CD14-positive monocyte (primary cell): ENCODE measurements around the gene ZNF557. TPM values are rescaled to one million over a fixed set of nuclear protein-coding genes. Genes with fewer than 3 reads are reported as not detected.

Source experiments
- DNase-seq, 3 donors: peaks; one replicate each; pipeline ENCODE4 v3.0.0-alpha.2; 2011 to 2022
- H2AFZ ChIP-seq: 2 replicates; pipeline ENCODE4 v1.6.0; 2012; ENCODE audit warnings: mild to moderate bottlenecking, low read depth, low read length, inconsistent platforms; ENCODE audit not compliant: insufficient read depth, poor library complexity, severe bottlenecking
- H3K27ac ChIP-seq, 2 donors: 1 replicate in 1 of 2; 2 replicates in 1 of 2; pipeline ENCODE4 v1.5.1; 2012 to 2013; ENCODE audit warnings: low read length in 2 of 2, control low read depth in 1 of 2, inconsistent platforms in 1 of 2, low read depth in 1 of 2, mild to moderate bottlenecking in 1 of 2
- H3K27me3 ChIP-seq, 2 donors: one replicate each; pipeline versions ENCODE4 v1.6.0 to v1.6.1; 2011 to 2013; ENCODE audit warnings: low read length in 2 of 2; ENCODE audit not compliant: control insufficient read depth in 2 of 2, insufficient read depth in 2 of 2
- H3K36me3 ChIP-seq, 2 donors: replicated peaks in 1 of 2; 1 replicate in 1 of 2; 2 replicates in 1 of 2; pipeline versions ENCODE4 v1.5.1 to v1.6.1; 2012 to 2013; ENCODE audit warnings: low read length in 2 of 2, control low read depth in 1 of 2, inconsistent platforms in 1 of 2, mild to moderate bottlenecking in 1 of 2; ENCODE audit not compliant: insufficient read depth in 2 of 2, control insufficient read depth in 1 of 2
- H3K4me1 ChIP-seq, 2 donors: 1 replicate in 1 of 2; 2 replicates in 1 of 2; pipeline versions ENCODE4 v1.5.1 to v1.6.1; 2012 to 2013; ENCODE audit warnings: low read length in 2 of 2, control low read depth in 1 of 2, inconsistent platforms in 1 of 2, mild to moderate bottlenecking in 1 of 2, moderate library complexity in 1 of 2; ENCODE audit not compliant: insufficient read depth in 2 of 2, control insufficient read depth in 1 of 2
- H3K4me2 ChIP-seq: replicated peaks from 2 replicates; pipeline ENCODE3; 2012; ENCODE audit warnings: low read length, moderate library complexity, mild to moderate bottlenecking; ENCODE audit not compliant: poor library complexity, severe bottlenecking; ENCODE audit errors: extremely low read depth
- H3K4me3 ChIP-seq, 3 experiments: fragments of 200-600 bp in 1 of 3; sonication (generic) in 1 of 3; replicated peaks in 1 of 3; 1 replicate in 2 of 3; 2 replicates in 1 of 3; pipeline ENCODE4 v1.5.1; 2011 to 2013; ENCODE audit warnings: low read length in 3 of 3, mild to moderate bottlenecking in 3 of 3, control low read depth in 2 of 3, low read depth in 2 of 3, inconsistent platforms in 1 of 3, moderate library complexity in 1 of 3
- H3K79me2 ChIP-seq: 2 replicates; pipeline ENCODE4 v1.6.0; 2012; ENCODE audit warnings: mild to moderate bottlenecking, control low read depth, inconsistent platforms, low read length, moderate library complexity; ENCODE audit not compliant: insufficient read depth
- H3K9ac ChIP-seq: 2 replicates; pipeline ENCODE4 v1.6.0; 2017; ENCODE audit warnings: low read length, mild to moderate bottlenecking; ENCODE audit not compliant: insufficient read depth, poor library complexity, severe bottlenecking
- H3K9me3 ChIP-seq, 2 donors: replicated peaks in 1 of 2; 1 replicate in 1 of 2; 2 replicates in 1 of 2; pipeline versions ENCODE4 v1.5.1 to v1.6.1; 2012 to 2013; ENCODE audit warnings: low read length in 2 of 2, control low read depth in 1 of 2; ENCODE audit not compliant: control insufficient read depth in 1 of 2, insufficient read depth in 1 of 2
- H4K20me1 ChIP-seq: 2 replicates; pipeline ENCODE4 v1.6.0; 2012; ENCODE audit warnings: mild to moderate bottlenecking, low read length, control low read depth, moderate library complexity; ENCODE audit not compliant: insufficient read depth
- H3K27ac Mint-ChIP-seq, 7 donors: one replicate each; pipeline ENCODE4 v1.8.0; 2020; ENCODE audit warnings: mild to moderate bottlenecking in 7 of 7, mixed read lengths in 7 of 7, moderate library complexity in 6 of 7, inconsistent platforms in 2 of 7
- H3K27me3 Mint-ChIP-seq, 3 donors: one replicate each; pipeline ENCODE4 v1.8.0; 2021 to 2022; ENCODE audit warnings: low read depth in 3 of 3, mild to moderate bottlenecking in 3 of 3, mixed read lengths in 3 of 3, moderate library complexity in 3 of 3, inconsistent platforms in 1 of 3
- H3K36me3 Mint-ChIP-seq, 2 donors: one replicate each; pipeline ENCODE4 v1.8.0; 2020; ENCODE audit warnings: mixed read lengths in 2 of 2, inconsistent platforms in 1 of 2, mild to moderate bottlenecking in 1 of 2
- H3K4me1 Mint-ChIP-seq: one replicate; pipeline ENCODE4 v1.8.0; 2020; ENCODE audit warnings: mild to moderate bottlenecking, mixed read lengths
- H3K4me3 Mint-ChIP-seq, 2 donors: one replicate each; pipeline ENCODE4 v1.8.0; 2020; ENCODE audit warnings: mild to moderate bottlenecking in 2 of 2, mixed read lengths in 2 of 2, moderate library complexity in 1 of 2
- H3K9me3 Mint-ChIP-seq, 7 donors: one replicate each; pipeline ENCODE4 v1.8.0; 2020 to 2022; ENCODE audit warnings: mixed read lengths in 7 of 7, mild to moderate bottlenecking in 6 of 7, moderate library complexity in 6 of 7, inconsistent platforms in 2 of 7
- CTCF ChIP-seq: fragments of 200-600 bp; IDR thresholded peaks from one replicate; pipeline ENCODE4 v1.8.0; 2022; ENCODE audit warnings: antibody characterized with exemption, mild to moderate bottlenecking
- WGBS: methylation state at CpG from one replicate; pipeline ENCODE4 v1.1.5; 2013; ENCODE audit warnings: missing lambda C conversion rate; ENCODE audit not compliant: insufficient coverage; 5-methylcytosine and 5-hydroxymethylcytosine counted together
- intact Hi-C, 2 donors: fragments of 100-400 bp; cut with micrococcal nuclease; formaldehyde crosslinking; loops; one replicate each; pipeline versions ENCODE4 v1.15.0 to v1.15.1; 2023
- polyA plus RNA-seq, 3 donors: library from polyadenylated mRNA; depleted of rRNA in 1 of 3; unstranded in 2 of 3; stranded (reverse) in 1 of 3; fragments of 300-500 nt in 2 of 3; fragments of >200 nt in 1 of 3; fragmentation: Illumina TruSeq in 2 of 3; gene quantifications; 1 replicate in 2 of 3; 2 replicates in 1 of 3; pipeline ENCODE4 v1.2.3, GENCODE V29; 2012 to 2021

The ZNF557 gene
- polyA plus RNA-seq, 3 donors = 0.87 to 3.4 (median 1.7) TPM

- no peak overlapping the region for H3K27ac ChIP-seq
- no peak overlapping the region for H3K4me3 ChIP-seq
- H3K79me2 ChIP-seq = no peaks in the 10 kb centered on the region
- H3K4me2 ChIP-seq = no peak overlapping the region
- no peaks in the 10 kb centered on the region for H4K20me1 ChIP-seq
- WGBS = 100% methylated on average over 3 of the region's 3 CpGs
- peaks cover 7 to 35% (median 24%) of the 10 kb centered on the region in 7 donors for H3K9me3 Mint-ChIP-seq
- TF ChIP-seq CTCF = no peak
- H3K36me3 Mint-ChIP-seq = peaks cover 77 to 91% of the 10 kb centered on the region in 2 donors
- H3K9me3 ChIP-seq = peaks cover 17 to 18% of the 10 kb centered on the region in 2 donors
- H3K27me3 Mint-ChIP-seq = no peaks in the 10 kb centered on the region
- H3K27me3 ChIP-seq = no peaks in the 10 kb centered on the region
- H3K36me3 ChIP-seq = peaks cover 60 to 91% of the 10 kb centered on the region in 2 donors
- H3K4me3 Mint-ChIP-seq = no peak overlapping the region
- intact Hi-C loops = no loop called here
- H3K4me1 ChIP-seq = no peaks in the 10 kb centered on the region
- H3K4me1 Mint-ChIP-seq = no peaks in the 10 kb centered on the region
- no peak overlapping the region for H3K9ac ChIP-seq
- DNase-seq = no peak
- H2AFZ ChIP-seq = no peak overlapping the region
- H3K27ac Mint-ChIP-seq = no peak overlapping the region
These were observed 56.6 kb downstream of the ZNF557 start for GRCh38 chr19:7126132-7126531.

- no CpG with 5 or more reads among the region's 1 CpG for WGBS
- intact Hi-C loops = no loop called here
- peaks cover 47 to 80% of the 10 kb centered on the region in 2 donors for H3K36me3 ChIP-seq
These were observed 60.5 kb downstream of the ZNF557 start for GRCh38 chr19:7130043-7130442.

More at GRCh38 chr19:7130043-7130442, 60.5 kb downstream of the ZNF557 start:
- H3K27ac Mint-ChIP-seq = no peak overlapping the region
- Histone ChIP-seq H3K9me3 (peaks cover 17 to 18% of the 10 kb centered on the region in 2 donors), H2AFZ (no peak overlapping the region), H3K4me3 (no peak overlapping the region), H3K4me2 (no peak overlapping the region), H3K27me3 (no peaks in the 10 kb centered on the region), H3K9ac (no peak overlapping the region), H3K4me1 (no peaks in the 10 kb centered on the region), H4K20me1 (no peaks in the 10 kb centered on the region), H3K79me2 (no peaks in the 10 kb centered on the region), H3K27ac (no peak overlapping the region)
- no peak for TF ChIP-seq CTCF
- DNase-seq = no peak
- H3K27me3 Mint-ChIP-seq = no peaks in the 10 kb centered on the region
- peaks cover 7 to 34% (median 22%) of the 10 kb centered on the region in 7 donors for H3K9me3 Mint-ChIP-seq
- no peak overlapping the region for H3K4me3 Mint-ChIP-seq
- no peaks in the 10 kb centered on the region for H3K4me1 Mint-ChIP-seq
- H3K36me3 Mint-ChIP-seq = peaks cover 63 to 86% of the 10 kb centered on the region in 2 donors
